HEK293 (cell line): ENCODE results near the gene MSI1.

Source experiments
- GLI2 ChIP-seq: fragments of 450-650 bp; formaldehyde crosslinking; IDR thresholded peaks from 2 replicates; pipeline ENCODE4; 2017; ENCODE audit warnings: missing biosample characterization, missing genetic modification characterization, low read depth, borderline replicate concordance
- HOXC10 ChIP-seq: sonication (generic); formaldehyde crosslinking; IDR thresholded peaks from 2 replicates; pipeline ENCODE4 v1.8.1; 2023; ENCODE audit warnings: mild to moderate bottlenecking, missing genetic modification reagents
- KLF1 ChIP-seq: fragments of 450-650 bp; formaldehyde crosslinking; IDR thresholded peaks from 2 replicates; pipeline ENCODE4 v1.5.1; 2016; ENCODE audit warnings: missing biosample characterization, missing genetic modification characterization
- KLF10 ChIP-seq: fragments of 450-650 bp; IDR thresholded peaks from 2 replicates; pipeline ENCODE4 v1.5.1; 2018; ENCODE audit warnings: missing biosample characterization, mild to moderate bottlenecking, missing genetic modification characterization
- KLF16 ChIP-seq: fragments of 450-650 bp; formaldehyde crosslinking; IDR thresholded peaks from 2 replicates; pipeline ENCODE4 v1.5.1; 2017; ENCODE audit warnings: missing biosample characterization, missing genetic modification characterization
- PBX3 ChIP-seq: sonication (generic); formaldehyde crosslinking; IDR thresholded peaks from 2 replicates; pipeline ENCODE4 v1.8.1; 2022; ENCODE audit warnings: mild to moderate bottlenecking, moderate library complexity, missing genetic modification reagents
- SETDB1 ChIP-seq: IDR thresholded peaks from one replicate; pipeline ENCODE4 v1.6.1; 2017; ENCODE audit warnings: mild to moderate bottlenecking, low read length, moderate library complexity, mixed read lengths; ENCODE audit not compliant: insufficient read length
- SP2 ChIP-seq: fragments of 450-650 bp; formaldehyde crosslinking; IDR thresholded peaks from 2 replicates; pipeline ENCODE4 v1.5.1; 2016; ENCODE audit warnings: missing biosample characterization, missing genetic modification characterization
- ZEB2 ChIP-seq: fragments of 450-650 bp; formaldehyde crosslinking; IDR thresholded peaks from 2 replicates; pipeline ENCODE4 v1.5.1; 2016; ENCODE audit warnings: missing biosample characterization, missing genetic modification characterization
- ZIC2 ChIP-seq: fragments of 450-650 bp; formaldehyde crosslinking; IDR thresholded peaks from 2 replicates; pipeline ENCODE4 v1.5.1; 2016; ENCODE audit warnings: missing biosample characterization, missing genetic modification characterization
- ZNF121 ChIP-seq: fragments of 450-650 bp; formaldehyde crosslinking; IDR thresholded peaks from 2 replicates; pipeline ENCODE4 v1.5.1; 2016; ENCODE audit warnings: missing biosample characterization, missing genetic modification characterization
- ZNF157 ChIP-seq: fragments of 450-650 bp; formaldehyde crosslinking; IDR thresholded peaks from 2 replicates; pipeline ENCODE4 v1.5.1; 2016; ENCODE audit warnings: missing biosample characterization, missing genetic modification characterization
- ZNF16 ChIP-seq: fragments of 450-650 bp; formaldehyde crosslinking; IDR thresholded peaks from 2 replicates; pipeline ENCODE4 v1.5.1; 2016; ENCODE audit warnings: low read depth, missing biosample characterization, missing genetic modification characterization
- ZNF24 ChIP-seq: fragments of 450-650 bp; formaldehyde crosslinking; IDR thresholded peaks from 2 replicates; pipeline ENCODE4 v1.5.1; 2016; ENCODE audit warnings: missing biosample characterization, missing genetic modification characterization
- ZNF302 ChIP-seq: fragments of 450-650 bp; formaldehyde crosslinking; IDR thresholded peaks from 2 replicates; pipeline ENCODE4 v1.5.1; 2016; ENCODE audit warnings: missing biosample characterization, missing genetic modification characterization, low read depth
- ZNF366 ChIP-seq: fragments of 450-650 bp; formaldehyde crosslinking; conservative IDR thresholded peaks from 2 replicates; pipeline ENCODE4 v1.5.1; 2016; ENCODE audit warnings: missing biosample characterization, missing genetic modification characterization
- ZNF488 ChIP-seq: fragments of 450-650 bp; formaldehyde crosslinking; IDR thresholded peaks from 2 replicates; pipeline ENCODE4 v1.5.1; 2016; ENCODE audit warnings: missing biosample characterization, missing genetic modification characterization
- ZNF513 ChIP-seq: fragments of 450-650 bp; IDR thresholded peaks from 2 replicates; pipeline ENCODE4 v1.5.1; 2018; ENCODE audit warnings: missing biosample characterization, missing genetic modification characterization
- ZNF530 ChIP-seq: fragments of 450-650 bp; formaldehyde crosslinking; IDR thresholded peaks from 2 replicates; pipeline ENCODE4 v1.5.1; 2016; ENCODE audit warnings: low read depth, missing biosample characterization, missing genetic modification characterization
- ZNF639 ChIP-seq: fragments of 450-650 bp; formaldehyde crosslinking; IDR thresholded peaks from 2 replicates; pipeline ENCODE4 v1.5.1; 2016; ENCODE audit warnings: missing biosample characterization, missing genetic modification characterization
- ZNF692 ChIP-seq: fragments of 450-650 bp; formaldehyde crosslinking; IDR thresholded peaks from 2 replicates; pipeline ENCODE4 v1.5.1; 2016; ENCODE audit warnings: missing biosample characterization, missing genetic modification characterization
- ZNF707 ChIP-seq: fragments of 450-650 bp; formaldehyde crosslinking; IDR thresholded peaks from 2 replicates; pipeline ENCODE4 v1.5.1; 2016; ENCODE audit warnings: missing biosample characterization, missing genetic modification characterization
- ZNF747 ChIP-seq: fragments of 450-650 bp; formaldehyde crosslinking; IDR thresholded peaks from 2 replicates; pipeline ENCODE4 v1.5.1; 2016; ENCODE audit warnings: missing biosample characterization, missing genetic modification characterization
- ZNF776 ChIP-seq: fragments of 450-650 bp; formaldehyde crosslinking; IDR thresholded peaks from 2 replicates; pipeline ENCODE4 v1.5.0; 2017; ENCODE audit warnings: missing biosample characterization, missing genetic modification characterization, borderline replicate concordance
- ZNF792 ChIP-seq: fragments of 450-650 bp; formaldehyde crosslinking; IDR thresholded peaks from 2 replicates; pipeline ENCODE4 v1.5.1; 2016; ENCODE audit warnings: missing biosample characterization, missing genetic modification characterization
- ZNF830 ChIP-seq: fragments of 450-650 bp; IDR thresholded peaks from 2 replicates; pipeline ENCODE4 v1.5.0; 2018; ENCODE audit warnings: missing biosample characterization, missing genetic modification characterization, low read depth, mild to moderate bottlenecking, moderate library complexity
- ZSCAN23 ChIP-seq: fragments of 450-650 bp; formaldehyde crosslinking; IDR thresholded peaks from 2 replicates; pipeline ENCODE4 v1.5.1; 2016; ENCODE audit warnings: missing biosample characterization, missing genetic modification characterization
- TF ChIP-seq, protein P1 (sequence below): fragments of 450-650 bp; IDR thresholded peaks from 2 replicates; pipeline ENCODE4 v1.5.1; 2018; ENCODE audit warnings: missing biosample characterization, mild to moderate bottlenecking, missing genetic modification characterization
- TF ChIP-seq, protein P2 (sequence below): fragments of 450-650 bp; formaldehyde crosslinking; IDR thresholded peaks from 2 replicates; pipeline ENCODE4 v1.5.1; 2017; ENCODE audit warnings: missing biosample characterization, missing genetic modification characterization
- TF ChIP-seq, protein P3 (sequence below): fragments of 450-650 bp; formaldehyde crosslinking; IDR thresholded peaks from 2 replicates; pipeline ENCODE4 v1.5.1; 2017; ENCODE audit warnings: missing biosample characterization, missing genetic modification characterization

The MSI1 gene

DNA sequence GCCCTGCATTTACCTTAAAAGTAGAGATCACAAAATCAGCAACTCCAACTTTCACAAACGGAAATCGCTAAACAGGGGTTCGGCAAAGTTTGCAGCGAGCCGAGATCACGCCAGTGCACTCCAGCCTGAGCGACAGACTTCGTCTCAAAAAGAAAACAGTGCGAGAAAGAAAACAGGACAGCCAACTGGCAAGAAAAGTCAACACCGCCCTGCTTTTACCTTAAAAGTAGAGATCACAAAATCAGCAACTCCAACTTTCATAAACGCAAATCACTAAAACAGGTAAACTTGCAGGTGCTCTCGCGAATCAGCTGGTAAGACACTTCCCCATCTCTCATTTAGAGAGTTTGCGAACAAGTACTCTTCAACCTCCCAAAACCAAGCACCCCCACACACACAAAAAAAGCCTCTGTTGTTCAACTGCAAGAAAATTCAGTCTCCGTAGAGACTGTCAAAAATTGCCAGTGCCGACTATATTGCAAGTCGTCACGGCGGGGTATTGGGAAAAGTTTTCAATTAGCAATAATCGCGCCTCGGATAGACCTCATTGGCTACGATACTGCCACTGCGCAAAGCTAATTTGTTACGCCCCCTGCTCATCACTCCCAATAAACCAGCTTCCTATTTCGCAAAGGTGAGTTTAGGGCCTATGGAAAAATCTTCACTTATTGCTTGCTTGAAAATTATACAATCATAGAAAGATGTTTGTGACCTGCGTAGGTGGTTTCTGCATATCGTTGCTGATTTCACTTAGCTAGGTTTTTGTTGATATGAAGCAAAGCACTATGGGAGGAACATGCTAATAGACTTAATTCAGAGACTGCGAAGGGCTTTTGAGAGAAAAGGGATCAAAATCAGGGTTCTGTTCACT is 76.1 kb downstream of the MSI1 start, which contains the start of gene RNU4-1 (continued):
- TF ChIP-seq, protein P1, sequence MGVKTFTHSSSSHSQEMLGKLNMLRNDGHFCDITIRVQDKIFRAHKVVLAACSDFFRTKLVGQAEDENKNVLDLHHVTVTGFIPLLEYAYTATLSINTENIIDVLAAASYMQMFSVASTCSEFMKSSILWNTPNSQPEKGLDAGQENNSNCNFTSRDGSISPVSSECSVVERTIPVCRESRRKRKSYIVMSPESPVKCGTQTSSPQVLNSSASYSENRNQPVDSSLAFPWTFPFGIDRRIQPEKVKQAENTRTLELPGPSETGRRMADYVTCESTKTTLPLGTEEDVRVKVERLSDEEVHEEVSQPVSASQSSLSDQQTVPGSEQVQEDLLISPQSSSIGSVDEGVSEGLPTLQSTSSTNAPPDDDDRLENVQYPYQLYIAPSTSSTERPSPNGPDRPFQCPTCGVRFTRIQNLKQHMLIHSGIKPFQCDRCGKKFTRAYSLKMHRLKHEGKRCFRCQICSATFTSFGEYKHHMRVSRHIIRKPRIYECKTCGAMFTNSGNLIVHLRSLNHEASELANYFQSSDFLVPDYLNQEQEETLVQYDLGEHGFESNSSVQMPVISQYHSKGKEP (tag by site-specific recombination): peak; percentile 90
- TF ChIP-seq ZNF792 (tag by site-specific recombination) (no peak), ZIC2 (tag by site-specific recombination) (no peak), PBX3 (CRISPR knock-in tag) (no peak), ZNF747 (tag by site-specific recombination) (no peak), ZNF707 (tag by site-specific recombination) (no peak), ZNF692 (tag by site-specific recombination) (no peak), ZNF639 (tag by site-specific recombination) (no peak), GLI2 (no peak), ZNF24 (no peak), ZNF157 (no peak), ZSCAN23 (tag by site-specific recombination) (no peak), HOXC10 (CRISPR knock-in tag) (no peak), ZNF488 (tag by site-specific recombination) (no peak), ZNF16 (no peak), ZNF513 (tag by site-specific recombination) (no peak), ZEB2 (tag by site-specific recombination) (peak; percentile 59), ZNF302 (no peak), SP2 (tag by site-specific recombination) (peak; percentile 27; the same call in 1 of the 2 replicates), ZNF121 (tag by site-specific recombination) (no peak; the same call in 1 of the 2 replicates), ZNF830 (tag by site-specific recombination) (no peak), SETDB1 (no peak), KLF10 (tag by site-specific recombination) (peak; percentile 89), KLF16 (peak; percentile 11; the same call in 1 of the 2 replicates), ZNF530 (no peak), ZNF776 (tag by site-specific recombination) (no peak), KLF1 (tag by site-specific recombination) (no peak), ZNF366 (tag by site-specific recombination) (peak; percentile 86)
- TF ChIP-seq, protein P2, sequence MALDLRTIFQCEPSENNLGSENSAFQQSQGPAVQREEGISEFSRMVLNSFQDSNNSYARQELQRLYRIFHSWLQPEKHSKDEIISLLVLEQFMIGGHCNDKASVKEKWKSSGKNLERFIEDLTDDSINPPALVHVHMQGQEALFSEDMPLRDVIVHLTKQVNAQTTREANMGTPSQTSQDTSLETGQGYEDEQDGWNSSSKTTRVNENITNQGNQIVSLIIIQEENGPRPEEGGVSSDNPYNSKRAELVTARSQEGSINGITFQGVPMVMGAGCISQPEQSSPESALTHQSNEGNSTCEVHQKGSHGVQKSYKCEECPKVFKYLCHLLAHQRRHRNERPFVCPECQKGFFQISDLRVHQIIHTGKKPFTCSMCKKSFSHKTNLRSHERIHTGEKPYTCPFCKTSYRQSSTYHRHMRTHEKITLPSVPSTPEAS (tag by site-specific recombination): no peak
- TF ChIP-seq, protein P3, sequence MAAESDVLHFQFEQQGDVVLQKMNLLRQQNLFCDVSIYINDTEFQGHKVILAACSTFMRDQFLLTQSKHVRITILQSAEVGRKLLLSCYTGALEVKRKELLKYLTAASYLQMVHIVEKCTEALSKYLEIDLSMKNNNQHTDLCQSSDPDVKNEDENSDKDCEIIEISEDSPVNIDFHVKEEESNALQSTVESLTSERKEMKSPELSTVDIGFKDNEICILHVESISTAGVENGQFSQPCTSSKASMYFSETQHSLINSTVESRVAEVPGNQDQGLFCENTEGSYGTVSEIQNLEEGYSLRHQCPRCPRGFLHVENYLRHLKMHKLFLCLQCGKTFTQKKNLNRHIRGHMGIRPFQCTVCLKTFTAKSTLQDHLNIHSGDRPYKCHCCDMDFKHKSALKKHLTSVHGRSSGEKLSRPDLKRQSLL (tag by site-specific recombination): no peak
